Memory B cell (primary cell): Measurements from ENCODE around the gene SLC16A2.

ENCODE experiments used
- ATAC-seq: fragments of 150-1000 bp; cut with Tn5 transposase; 2 replicates; pipeline ENCODE4 v1.10.0; 2021; ENCODE audit warnings: low read depth, mild to moderate bottlenecking, moderate library complexity
- DNase-seq, 2 donors: peaks; one replicate each; pipeline ENCODE4 v3.0.0; 2022; ENCODE audit warnings: low spot score in 2 of 2
- H3K27ac Mint-ChIP-seq: one replicate; pipeline ENCODE4 v1.8.0; 2022; ENCODE audit warnings: mild to moderate bottlenecking, moderate library complexity, mixed read lengths
- H3K27me3 Mint-ChIP-seq: one replicate; pipeline ENCODE4 v1.8.0; 2022; ENCODE audit warnings: mixed read lengths
- H3K36me3 Mint-ChIP-seq: one replicate; pipeline ENCODE4 v1.8.0; 2022; ENCODE audit warnings: mild to moderate bottlenecking, mixed read lengths
- H3K4me1 Mint-ChIP-seq: one replicate; pipeline ENCODE4 v1.8.0; 2022; ENCODE audit warnings: mixed read lengths
- H3K4me3 Mint-ChIP-seq: one replicate; pipeline ENCODE4 v1.8.0; 2022; ENCODE audit warnings: mild to moderate bottlenecking, moderate library complexity, mixed read lengths
- H3K9me3 Mint-ChIP-seq: one replicate; pipeline ENCODE4 v1.8.0; 2022; ENCODE audit warnings: mixed read lengths

SLC16A2 gene

GRCh38 chrX:74423289-74423998 lies 2.2 kb downstream of the SLC16A2 start:
- peak overlapping the region; percentile 54 for H3K4me3 Mint-ChIP-seq
- DNase-seq: no peak
- peaks cover 12% of the 10 kb centered on the region for H3K27me3 Mint-ChIP-seq

DNA sequence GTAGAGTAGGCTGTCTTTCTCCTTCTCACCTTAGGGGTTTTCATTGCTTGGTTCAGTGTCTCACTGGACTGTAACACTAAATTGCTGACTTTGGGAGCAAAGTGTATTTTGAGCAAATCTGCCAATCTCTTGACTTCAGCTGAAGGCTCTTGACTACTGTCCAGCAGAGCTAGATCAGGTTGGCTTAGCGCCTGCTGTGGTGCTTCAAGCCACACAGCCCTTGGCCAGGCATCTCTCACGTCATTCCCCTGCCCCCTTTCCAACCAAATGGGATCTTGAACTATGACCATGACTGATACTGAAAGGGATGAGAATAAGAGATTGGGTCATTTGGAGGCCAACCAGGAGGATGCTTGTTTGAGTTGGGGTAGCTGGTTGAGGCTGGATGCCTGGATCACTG lies 4.8 kb downstream of the SLC16A2 start:
- DNase-seq (no peak), ATAC-seq (no peak)
- peaks cover 5% of the 10 kb centered on the region for H3K27me3 Mint-ChIP-seq
- no peak overlapping the region for H3K27ac Mint-ChIP-seq
- no peaks in the 10 kb centered on the region for H3K9me3 Mint-ChIP-seq
- H3K4me3 Mint-ChIP-seq: no peak overlapping the region
- peaks cover 3% of the 10 kb centered on the region for H3K4me1 Mint-ChIP-seq
- H3K36me3 Mint-ChIP-seq: no peaks in the 10 kb centered on the region

More at GRCh38 chrX:74423289-74423998, 2.2 kb downstream of the SLC16A2 start:
- H3K4me1 Mint-ChIP-seq: peaks cover 12% of the 10 kb centered on the region
- H3K9me3 Mint-ChIP-seq: no peaks in the 10 kb centered on the region
- H3K36me3 Mint-ChIP-seq: no peaks in the 10 kb centered on the region
- ATAC-seq: no peak
- no peak overlapping the region for H3K27ac Mint-ChIP-seq

DNA sequence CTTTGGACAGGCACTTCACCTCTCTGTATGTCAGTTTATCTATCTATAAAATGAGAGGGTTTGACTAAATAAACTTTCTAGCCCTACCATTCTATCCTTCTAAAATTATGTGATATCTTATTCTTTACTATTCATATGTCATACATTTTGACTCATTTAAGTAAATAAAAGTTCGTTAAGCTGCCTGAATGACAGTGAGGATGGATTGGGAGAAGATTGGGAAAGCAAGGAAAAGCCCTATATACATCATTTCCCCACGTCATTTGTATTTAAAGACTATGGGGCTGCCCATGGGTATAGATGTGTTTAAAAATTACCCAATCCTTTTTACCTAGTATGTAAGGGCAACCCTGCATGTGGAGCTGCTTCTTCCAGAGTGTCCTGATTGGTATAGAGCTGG lies 5.3 kb downstream of the SLC16A2 start:
- ATAC-seq (no peak), DNase-seq (no peak)
- peaks cover 4% of the 10 kb centered on the region for H3K27me3 Mint-ChIP-seq
- no peak overlapping the region for H3K27ac Mint-ChIP-seq
- no peaks in the 10 kb centered on the region for H3K9me3 Mint-ChIP-seq
- H3K36me3 Mint-ChIP-seq: no peaks in the 10 kb centered on the region
- no peak overlapping the region for H3K4me3 Mint-ChIP-seq
- no peaks in the 10 kb centered on the region for H3K4me1 Mint-ChIP-seq

GRCh38 chrX:74431797-74432196 lies 10.5 kb downstream of the SLC16A2 start:
- H3K27me3 Mint-ChIP-seq: peaks cover 4% of the 10 kb centered on the region

GRCh38 chrX:74434336-74434735 lies 13.0 kb downstream of the SLC16A2 start:
- no peaks in the 10 kb centered on the region for H3K4me1 Mint-ChIP-seq
- no peak for ATAC-seq
- no peak overlapping the region for H3K27ac Mint-ChIP-seq
- H3K9me3 Mint-ChIP-seq: no peaks in the 10 kb centered on the region
- no peak overlapping the region for H3K4me3 Mint-ChIP-seq
- no peaks in the 10 kb centered on the region for H3K36me3 Mint-ChIP-seq
- DNase-seq: no peak
- H3K27me3 Mint-ChIP-seq: peaks cover 2% of the 10 kb centered on the region

More at GRCh38 chrX:74431797-74432196, 10.5 kb downstream of the SLC16A2 start:
- no peak for ATAC-seq
- Mint-ChIP-seq H3K9me3 (no peaks in the 10 kb centered on the region), H3K27ac (no peak overlapping the region), H3K4me3 (no peak overlapping the region), H3K4me1 (no peaks in the 10 kb centered on the region), H3K36me3 (no peaks in the 10 kb centered on the region)
- no peak for DNase-seq

DNA sequence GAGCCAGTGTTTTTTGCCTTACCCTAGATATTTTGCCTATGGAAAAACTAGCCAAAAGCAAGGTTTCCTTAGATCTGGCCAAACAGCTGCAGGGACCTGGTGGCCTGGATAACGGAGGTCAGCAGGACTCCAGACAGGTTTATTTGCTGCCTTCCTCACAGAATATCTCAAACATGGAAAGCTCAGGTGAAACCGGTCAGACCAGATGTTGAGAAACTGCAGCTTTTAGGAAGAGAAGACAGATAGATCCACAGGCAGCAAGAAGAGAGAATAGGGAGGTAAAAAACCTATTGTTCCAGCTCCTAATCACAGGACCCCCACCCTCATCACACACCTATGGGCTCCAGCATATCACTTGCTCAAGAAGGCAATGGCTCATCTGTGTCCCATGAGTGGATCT lies 16.2 kb downstream of the SLC16A2 start:
- ATAC-seq (no peak), DNase-seq (no peak)
- no peaks in the 10 kb centered on the region for H3K4me1 Mint-ChIP-seq
- no peak overlapping the region for H3K27ac Mint-ChIP-seq
- peaks cover 8% of the 10 kb centered on the region for H3K27me3 Mint-ChIP-seq
- H3K4me3 Mint-ChIP-seq: no peak overlapping the region
- no peaks in the 10 kb centered on the region for H3K9me3 Mint-ChIP-seq
- peaks cover 2% of the 10 kb centered on the region for H3K36me3 Mint-ChIP-seq

GRCh38 chrX:74438764-74439163 lies 17.5 kb downstream of the SLC16A2 start:
- Mint-ChIP-seq H3K27ac (no peak overlapping the region), H3K27me3 (peaks cover 8% of the 10 kb centered on the region), H3K36me3 (peaks cover 2% of the 10 kb centered on the region), H3K9me3 (no peaks in the 10 kb centered on the region), H3K4me1 (no peaks in the 10 kb centered on the region), H3K4me3 (no peak overlapping the region)
- DNase-seq (no peak), ATAC-seq (no peak)

- ATAC-seq (no peak), DNase-seq (no peak)
- Mint-ChIP-seq H3K4me1 (peaks cover 5% of the 10 kb centered on the region), H3K27ac (no peak overlapping the region), H3K9me3 (no peaks in the 10 kb centered on the region), H3K27me3 (peaks cover 8% of the 10 kb centered on the region), H3K4me3 (no peak overlapping the region), H3K36me3 (peaks cover 2% of the 10 kb centered on the region)
Observed at GRCh38 chrX:74445099-74445498, 23.8 kb downstream of the SLC16A2 start.

GRCh38 chrX:74446876-74447275 lies 25.6 kb downstream of the SLC16A2 start:
- Mint-ChIP-seq H3K27ac (no peak overlapping the region), H3K4me3 (no peak overlapping the region), H3K27me3 (peaks cover 2% of the 10 kb centered on the region), H3K36me3 (no peaks in the 10 kb centered on the region), H3K4me1 (peaks cover 5% of the 10 kb centered on the region), H3K9me3 (no peaks in the 10 kb centered on the region)
- ATAC-seq (no peak), DNase-seq (no peak)

DNA sequence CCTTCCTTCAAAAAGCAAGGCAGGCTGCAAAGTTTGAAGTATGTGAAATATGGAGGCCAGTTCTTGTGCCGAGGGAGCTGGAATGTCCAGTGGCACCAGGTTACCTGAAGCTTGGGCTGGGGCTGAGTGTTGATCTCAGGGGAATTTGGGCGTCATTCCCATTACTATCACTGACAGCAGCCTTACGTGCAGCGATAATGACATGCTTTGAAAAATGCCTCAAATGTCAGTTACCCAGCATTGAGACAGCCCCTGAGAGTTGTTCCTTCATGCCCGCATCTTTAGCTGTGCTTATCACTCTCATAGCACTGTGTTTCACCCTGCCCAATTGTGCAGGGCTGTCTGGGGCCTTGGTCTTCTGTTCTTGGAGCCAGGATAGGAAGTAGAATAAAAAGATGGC lies 27.4 kb downstream of the SLC16A2 start:
- peaks cover 5% of the 10 kb centered on the region for H3K4me1 Mint-ChIP-seq
- ATAC-seq (no peak), DNase-seq (no peak)
- no peaks in the 10 kb centered on the region for H3K9me3 Mint-ChIP-seq
- peaks cover 2% of the 10 kb centered on the region for H3K27me3 Mint-ChIP-seq
- no peaks in the 10 kb centered on the region for H3K36me3 Mint-ChIP-seq
- H3K27ac Mint-ChIP-seq: no peak overlapping the region
- no peak overlapping the region for H3K4me3 Mint-ChIP-seq

DNA sequence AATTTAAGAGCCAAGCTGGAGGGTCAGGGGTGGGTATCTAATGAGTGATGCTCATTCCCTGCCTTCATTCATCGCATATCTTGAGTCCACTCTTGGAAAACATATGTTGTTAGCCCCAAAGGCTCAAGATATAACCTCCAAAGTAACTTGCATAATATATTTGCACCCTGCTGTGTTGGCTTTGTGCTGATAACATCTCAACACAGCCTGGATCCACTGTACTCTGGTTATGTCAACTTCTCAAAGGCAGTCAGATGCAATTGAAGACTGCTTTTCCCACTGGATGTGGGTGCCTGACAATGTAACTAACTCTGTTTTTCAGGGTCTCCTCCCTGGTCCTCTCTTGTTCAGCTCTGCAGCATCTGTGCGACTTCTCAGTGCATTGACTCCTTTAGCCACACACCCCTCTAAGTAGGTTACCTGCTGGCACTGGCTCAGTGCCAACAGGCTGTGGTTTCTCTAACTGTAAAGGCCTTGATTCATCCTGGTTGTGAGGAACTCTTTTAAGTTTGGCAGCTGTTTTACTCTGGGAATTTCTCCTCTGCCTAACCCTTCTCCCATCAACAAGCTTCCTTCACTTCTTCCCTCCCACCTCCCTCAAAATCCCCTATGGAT lies 28.1 kb downstream of the SLC16A2 start:
- H3K4me3 Mint-ChIP-seq: no peak overlapping the region
- H3K9me3 Mint-ChIP-seq: no peaks in the 10 kb centered on the region
- H3K27ac Mint-ChIP-seq: no peak overlapping the region
- peaks cover 2% of the 10 kb centered on the region for H3K27me3 Mint-ChIP-seq
- DNase-seq (no peak), ATAC-seq (no peak)
- H3K4me1 Mint-ChIP-seq: peaks cover 5% of the 10 kb centered on the region
- no peaks in the 10 kb centered on the region for H3K36me3 Mint-ChIP-seq

GRCh38 chrX:74449937-74450330 lies 28.6 kb downstream of the SLC16A2 start:
- DNase-seq: no peak
- Mint-ChIP-seq H3K27ac (no peak overlapping the region), H3K4me3 (no peak overlapping the region), H3K9me3 (no peaks in the 10 kb centered on the region), H3K27me3 (peaks cover under 1% of the 10 kb centered on the region), H3K4me1 (peaks cover 1% of the 10 kb centered on the region), H3K36me3 (no peaks in the 10 kb centered on the region)
- ATAC-seq: no peak

DNA sequence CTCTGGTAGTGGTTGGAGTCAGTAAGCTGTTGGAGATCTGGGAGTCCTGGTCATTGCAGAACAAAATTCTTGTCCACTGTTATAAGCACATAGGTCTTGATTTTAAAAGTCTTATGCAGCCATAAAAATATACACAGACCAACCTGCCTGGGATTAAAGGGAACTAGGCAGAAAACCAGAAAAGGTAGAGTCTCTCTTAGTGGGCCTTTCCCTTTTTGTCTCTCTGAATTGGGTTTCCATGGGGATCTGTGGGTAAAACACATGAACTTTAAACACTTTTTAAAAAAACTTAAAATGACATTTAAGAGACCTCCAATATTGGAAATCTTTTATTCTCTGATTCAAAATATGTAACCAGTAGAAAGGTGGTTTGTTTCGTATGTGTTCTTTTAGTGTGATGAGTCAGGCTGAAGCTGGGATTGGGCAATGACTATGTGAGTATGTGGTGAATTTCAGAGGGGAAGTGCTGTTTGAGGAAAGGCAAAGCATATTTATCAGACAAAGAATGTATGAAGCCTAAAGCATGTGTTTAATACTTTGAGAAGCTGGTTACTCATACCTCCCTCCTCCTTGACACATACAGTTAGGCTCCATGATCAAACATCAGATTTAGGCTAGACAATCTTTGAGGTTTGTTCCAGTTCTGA lies 29.6 kb downstream of the SLC16A2 start:
- no peak for DNase-seq
- no peak for ATAC-seq
- Mint-ChIP-seq H3K27ac (no peak overlapping the region), H3K27me3 (no peaks in the 10 kb centered on the region), H3K36me3 (no peaks in the 10 kb centered on the region), H3K9me3 (no peaks in the 10 kb centered on the region), H3K4me3 (no peak overlapping the region), H3K4me1 (no peaks in the 10 kb centered on the region)

- no peak overlapping the region for H3K4me3 Mint-ChIP-seq
- no peak for DNase-seq
- no peaks in the 10 kb centered on the region for H3K4me1 Mint-ChIP-seq
- H3K27ac Mint-ChIP-seq: no peak overlapping the region
- no peaks in the 10 kb centered on the region for H3K27me3 Mint-ChIP-seq
- no peaks in the 10 kb centered on the region for H3K36me3 Mint-ChIP-seq
- no peak for ATAC-seq
- H3K9me3 Mint-ChIP-seq: no peaks in the 10 kb centered on the region
Observed at GRCh38 chrX:74451450-74452198, 30.3 kb downstream of the SLC16A2 start.
